Skin epidermis (tissue), 12 donors: ENCODE results near the gene TTYH2.
"Not testable (repeated sequence)": the region's sequence is repeated elsewhere in the genome, so short reads cannot be mapped to it uniquely, and the experiment has no call there.

Experiments used
- H3K27ac ChIP-seq, 21 experiments: fragments of 200-600 bp; sonication (generic) in 11 of 21; one replicate each; pipeline ENCODE4 v1.5.0; 2020; ENCODE audit warnings: mild to moderate bottlenecking in 3 of 21, inconsistent platforms in 2 of 21, moderate library complexity in 2 of 21
- H3K4me3 ChIP-seq, 7 experiments: fragments of 200-600 bp; sonication (generic) in 2 of 7; one replicate each; pipeline ENCODE4 v1.5.0; 2020; ENCODE audit warnings: inconsistent platforms in 2 of 7, mild to moderate bottlenecking in 2 of 7, moderate library complexity in 1 of 7

The TTYH2 gene, protein sequence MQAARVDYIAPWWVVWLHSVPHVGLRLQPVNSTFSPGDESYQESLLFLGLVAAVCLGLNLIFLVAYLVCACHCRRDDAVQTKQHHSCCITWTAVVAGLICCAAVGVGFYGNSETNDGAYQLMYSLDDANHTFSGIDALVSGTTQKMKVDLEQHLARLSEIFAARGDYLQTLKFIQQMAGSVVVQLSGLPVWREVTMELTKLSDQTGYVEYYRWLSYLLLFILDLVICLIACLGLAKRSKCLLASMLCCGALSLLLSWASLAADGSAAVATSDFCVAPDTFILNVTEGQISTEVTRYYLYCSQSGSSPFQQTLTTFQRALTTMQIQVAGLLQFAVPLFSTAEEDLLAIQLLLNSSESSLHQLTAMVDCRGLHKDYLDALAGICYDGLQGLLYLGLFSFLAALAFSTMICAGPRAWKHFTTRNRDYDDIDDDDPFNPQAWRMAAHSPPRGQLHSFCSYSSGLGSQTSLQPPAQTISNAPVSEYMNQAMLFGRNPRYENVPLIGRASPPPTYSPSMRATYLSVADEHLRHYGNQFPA

DNA sequence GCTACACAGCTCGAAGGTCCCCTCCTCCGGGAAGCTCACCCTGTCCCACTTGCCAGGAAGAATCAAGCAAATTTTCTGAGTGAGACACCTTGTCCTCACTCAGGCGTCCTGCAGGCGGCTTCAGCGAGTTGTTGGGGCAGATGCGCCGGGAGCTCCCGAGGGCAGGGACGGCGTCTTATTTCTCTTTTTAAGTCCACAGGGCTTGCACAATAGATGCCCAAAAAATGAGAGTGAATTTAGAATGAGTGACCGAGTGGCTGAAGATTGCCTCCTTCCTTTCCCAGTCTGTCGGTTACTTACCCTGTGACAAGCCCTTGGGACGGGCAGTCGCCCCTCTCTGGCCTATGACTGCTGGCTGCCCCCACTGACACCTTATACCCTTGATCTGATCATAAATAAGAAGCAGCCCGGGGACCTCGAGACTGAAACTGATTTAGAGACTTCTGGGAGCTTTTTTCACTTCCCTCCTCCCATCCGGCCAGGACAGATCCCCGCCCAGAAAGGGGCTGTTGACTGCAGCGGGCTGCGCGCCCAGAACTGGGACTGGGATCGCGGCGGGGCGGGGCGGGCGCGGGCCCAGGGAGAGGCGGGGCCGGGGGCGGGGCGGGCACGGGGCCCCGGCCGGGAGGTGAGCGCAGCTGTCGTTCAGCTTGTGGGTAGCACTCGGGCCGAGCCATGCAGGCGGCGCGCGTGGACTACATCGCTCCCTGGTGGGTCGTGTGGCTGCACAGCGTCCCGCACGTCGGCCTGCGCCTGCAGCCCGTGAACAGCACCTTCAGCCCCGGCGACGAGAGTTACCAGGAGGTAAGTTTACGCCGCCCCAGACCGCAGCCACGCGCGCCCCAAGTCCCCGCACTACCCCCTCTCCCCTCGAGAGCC, at the start of gene TTYH2:
TTYH2 (plus strand) TSS at position 659 of the 879 bp plus-strand sequence; CDS start at position 676, 17 bp downstream.
- H3K27ac ChIP-seq, result peak within 1 kb of the TSS; percentile 12 to 84 (median 68)
- peak within 1 kb of the TSS; percentile 36 to 58 (median 46) for H3K4me3 ChIP-seq

- no peak overlapping the region for H3K27ac ChIP-seq
- H3K4me3 ChIP-seq, result no peak overlapping the region
Observed at GRCh38 chr17:74163836-74164235, 49.5 kb upstream of the TTYH2 start.

- no peak overlapping the region for H3K4me3 ChIP-seq
- H3K27ac ChIP-seq, result no peak overlapping the region
Observed at GRCh38 chr17:74164446-74165045, 48.8 kb upstream of the TTYH2 start.

- H3K27ac ChIP-seq, result no peak overlapping the region
Observed at GRCh38 chr17:74165797-74166365, 47.5 kb upstream of the TTYH2 start.

GRCh38 chr17:74170924-74171323, 42.4 kb upstream of the TTYH2 start:
- Histone ChIP-seq H3K4me3 (no peak overlapping the region), H3K27ac (no peak overlapping the region)

More at GRCh38 chr17:74165797-74166365, 47.5 kb upstream of the TTYH2 start:
- H3K4me3 ChIP-seq, result no peak overlapping the region

DNA sequence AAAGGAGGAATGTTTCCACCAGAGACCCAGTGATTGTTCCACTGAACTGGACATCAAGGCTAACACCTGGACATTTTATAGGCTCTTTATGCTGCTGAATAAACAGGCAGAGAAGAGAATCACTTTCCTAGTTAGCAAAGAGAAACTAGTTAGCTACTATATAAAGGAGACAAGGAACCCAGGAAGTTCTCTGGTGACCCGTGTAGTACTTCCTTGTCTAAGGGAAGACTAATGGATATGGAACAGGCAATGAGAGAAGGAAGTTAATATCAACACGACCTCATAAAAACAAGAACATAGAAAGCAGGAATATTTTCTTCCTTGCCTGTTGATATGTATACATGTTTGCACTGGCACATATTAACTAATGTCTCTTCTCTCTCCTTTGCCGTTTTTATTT, 40.7 kb upstream of the TTYH2 start:
- no peak overlapping the region for H3K4me3 ChIP-seq
- H3K27ac ChIP-seq, result no peak overlapping the region

DNA sequence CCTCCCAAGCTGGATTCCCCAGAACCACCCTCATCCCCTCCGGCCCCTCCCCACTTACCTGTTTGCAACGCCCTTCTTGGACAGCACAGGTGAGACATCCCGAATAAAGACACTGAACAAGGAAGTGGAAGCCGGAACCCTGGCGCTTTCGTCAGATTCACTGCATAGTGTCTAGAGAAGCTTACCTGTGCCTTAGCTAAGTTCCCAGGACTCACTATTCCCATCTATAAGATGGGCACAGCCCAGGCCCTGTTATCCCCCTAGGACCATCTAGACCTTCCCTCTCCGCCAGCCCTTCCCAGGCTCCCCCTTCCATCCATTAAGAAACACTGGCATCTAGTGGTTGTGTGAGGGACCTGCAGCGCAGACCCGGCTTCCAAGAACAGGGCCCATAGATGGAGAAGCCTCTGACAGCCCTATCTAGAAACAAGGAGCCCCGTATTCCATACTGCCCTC, 36.8 kb upstream of the TTYH2 start:
- H3K4me3 ChIP-seq, result no peak overlapping the region
- no peak overlapping the region for H3K27ac ChIP-seq

- H3K4me3 ChIP-seq, result no peak overlapping the region
Observed at GRCh38 chr17:74177018-74177450, 36.3 kb upstream of the TTYH2 start.

GRCh38 chr17:74179576-74179975, 33.8 kb upstream of the TTYH2 start:
- Histone ChIP-seq H3K27ac (no peak overlapping the region), H3K4me3 (no peak overlapping the region)

More at GRCh38 chr17:74177018-74177450, 36.3 kb upstream of the TTYH2 start:
- no peak overlapping the region for H3K27ac ChIP-seq

GRCh38 chr17:74180336-74180735, 33.0 kb upstream of the TTYH2 start:
- H3K4me3 ChIP-seq, result no peak overlapping the region
- no peak overlapping the region for H3K27ac ChIP-seq

- H3K4me3 ChIP-seq, result no peak overlapping the region
Observed at GRCh38 chr17:74181341-74181740, 32.0 kb upstream of the TTYH2 start.

GRCh38 chr17:74182041-74182723, 31.2 kb upstream of the TTYH2 start:
- Histone ChIP-seq H3K4me3 (no peak overlapping the region), H3K27ac (no peak overlapping the region)

More at GRCh38 chr17:74181341-74181740, 32.0 kb upstream of the TTYH2 start:
- H3K27ac ChIP-seq, result no peak overlapping the region

- H3K4me3 ChIP-seq, result no peak overlapping the region
Observed at GRCh38 chr17:74183411-74183810, 30.0 kb upstream of the TTYH2 start.

DNA sequence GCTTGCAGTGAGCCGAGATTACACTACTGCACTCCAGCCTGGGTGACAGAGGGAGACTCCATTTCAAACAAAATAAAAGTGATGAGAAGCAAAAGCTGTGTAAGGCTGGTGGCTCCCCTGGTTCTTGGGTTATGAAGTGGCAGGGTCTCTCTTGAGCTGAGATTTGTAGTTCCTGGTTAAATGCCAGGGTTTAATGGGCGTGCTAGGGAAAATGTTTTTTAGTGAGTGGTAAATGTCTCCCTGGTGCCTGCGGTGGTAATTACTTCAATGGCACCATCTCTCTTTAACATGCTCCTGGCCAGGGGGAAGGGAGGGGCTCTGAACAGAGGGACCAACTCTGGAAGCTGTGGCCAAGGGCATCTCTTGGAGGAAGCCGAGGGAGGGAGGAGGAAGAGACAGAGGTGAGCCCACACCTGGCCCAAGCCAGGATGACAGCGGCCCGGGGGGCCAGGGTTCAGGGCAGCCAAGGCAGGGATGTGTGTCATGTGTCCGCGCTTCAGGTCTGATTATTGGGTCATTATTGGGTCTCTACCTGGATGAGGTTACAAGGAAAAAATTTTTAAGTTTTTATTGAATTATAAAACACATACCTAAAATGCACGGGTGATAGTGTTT, 27.7 kb upstream of the TTYH2 start:
- Histone ChIP-seq H3K4me3 (no peak overlapping the region), H3K27ac (no peak overlapping the region)

More at GRCh38 chr17:74183411-74183810, 30.0 kb upstream of the TTYH2 start:
- no peak overlapping the region for H3K27ac ChIP-seq

DNA sequence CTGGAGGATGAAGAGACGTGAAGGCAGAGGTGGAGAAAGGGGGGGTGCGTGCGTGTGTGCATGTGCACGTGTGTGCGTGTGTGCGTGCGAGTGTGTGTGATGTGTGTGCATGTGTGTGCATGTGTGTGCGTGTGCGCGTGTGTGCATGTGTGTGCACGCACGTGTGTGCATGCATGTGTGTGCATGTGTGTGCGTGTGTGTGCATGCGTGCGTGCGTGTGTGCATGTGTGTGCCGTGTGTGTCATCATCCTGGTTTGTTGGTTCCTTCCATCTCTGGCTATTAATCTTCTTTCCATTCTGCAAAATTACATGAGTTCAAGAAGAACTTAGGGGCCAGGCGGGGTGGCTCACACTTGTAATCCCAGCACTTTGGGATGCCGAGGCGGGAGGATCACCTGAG, 26.9 kb upstream of the TTYH2 start:
- no peak overlapping the region for H3K4me3 ChIP-seq
- no peak overlapping the region for H3K27ac ChIP-seq

GRCh38 chr17:74187761-74188160, 25.6 kb upstream of the TTYH2 start:
- H3K27ac ChIP-seq, result no peak overlapping the region
- no peak overlapping the region for H3K4me3 ChIP-seq

- H3K27ac ChIP-seq, H3K4me3 ChIP-seq: not testable (repeated sequence)
Observed at GRCh38 chr17:74188687-74189086, 24.7 kb upstream of the TTYH2 start.

GRCh38 chr17:74190154-74190553, 23.2 kb upstream of the TTYH2 start:
- Histone ChIP-seq H3K27ac (no peak overlapping the region), H3K4me3 (no peak overlapping the region)
